GM12878 (cell line): ENCODE data around the gene GRIP2. TPM values are rescaled to one million over a fixed set of nuclear protein-coding genes. Genes with fewer than 3 reads are reported as not detected.

Experiments used
- ATAC-seq: fragments of 200-7000 bp; cut with Tn5 transposase; 3 replicates; pipeline ENCODE4 v1.9.1; 2020; ENCODE audit warnings: mild to moderate bottlenecking, moderate library complexity
- BruUV-seq: library from RNA; stranded (reverse); fragments of 400-500 nt; replicated peaks from 2 replicates; lab custom pipeline; 2021; lab: Mats Ljungman, UMichigan
- CTCF ChIA-PET: fragments of 300-600 bp; sonication (Branson Sonifier 250); formaldehyde crosslinking; extraction: SDS; loops from one replicate; lab custom pipeline; 2021; ENCODE audit warnings: inconsistent platforms; lab: Yijun Ruan, JAX
- POLR2A ChIA-PET: fragments of 350-600 bp; formaldehyde crosslinking; extraction: SDS; loops from one replicate; lab custom pipeline; 2021; ENCODE audit warnings: inconsistent platforms; lab: Charles Lee
- RAD21 ChIA-PET: fragments of 300-600 bp; sonication (Branson Sonifier 250); formaldehyde crosslinking; loops from one replicate; lab custom pipeline; 2023; ENCODE audit warnings: antibody characterized with exemption; ENCODE audit not compliant: unreplicated experiment; lab: Charles Lee
- SMC1A ChIA-PET: fragments of 300-600 bp; sonication (Branson Sonifier 250); formaldehyde crosslinking; loops from one replicate; lab custom pipeline; 2023; ENCODE audit not compliant: unreplicated experiment, uncharacterized antibody; lab: Charles Lee
- DNase-seq: peaks from one replicate; pipeline ENCODE4 v3.0.0-alpha.2; 2011; ENCODE audit warnings: low read depth, low spot score
- FAIRE-seq: peaks from 3 replicates; lab custom pipeline; 2011; peaks lifted over from hg19 to GRCh38; lab: Jason Lieb, UNC
- H2AFZ ChIP-seq: 2 replicates; pipeline ENCODE4 v1.6.0; 2011; ENCODE audit warnings: low read depth, low read length, control low read depth; ENCODE audit not compliant: control insufficient read depth
- H3K27ac ChIP-seq: 2 replicates; pipeline ENCODE4 v1.5.1; 2011; ENCODE audit warnings: control low read depth; ENCODE audit not compliant: control insufficient read depth, insufficient read depth
- H3K27me3 ChIP-seq, 2 experiments: replicated peaks in 1 of 2; 2 replicates each; pipeline versions ENCODE4 v1.6.0 to v1.6.1; 2011; ENCODE audit warnings: low read length in 1 of 2; ENCODE audit not compliant: control insufficient read depth in 2 of 2, insufficient read depth in 2 of 2
- H3K36me3 ChIP-seq, 2 experiments: 2 replicates each; pipeline ENCODE4 v1.5.1; 2011; ENCODE audit warnings: low read length in 1 of 2; ENCODE audit not compliant: control insufficient read depth in 2 of 2, insufficient read depth in 2 of 2
- H3K4me1 ChIP-seq: 2 replicates; pipeline ENCODE4 v1.6.1; 2011; ENCODE audit warnings: mild to moderate bottlenecking, low read length, moderate library complexity, mixed read lengths; ENCODE audit not compliant: control insufficient read depth, insufficient read depth
- H3K4me2 ChIP-seq: 2 replicates; pipeline ENCODE4 v1.6.0; 2011; ENCODE audit warnings: control low read depth; ENCODE audit not compliant: control insufficient read depth, insufficient read depth
- H3K4me3 ChIP-seq: fragments of 200-600 bp; sonication (generic); 2 replicates; pipeline ENCODE4 v1.5.1; 2016
- H3K79me2 ChIP-seq: 2 replicates; pipeline ENCODE4 v1.6.0; 2011; ENCODE audit warnings: low read length; ENCODE audit not compliant: control insufficient read depth, insufficient read depth
- H3K9ac ChIP-seq: 2 replicates; pipeline ENCODE4 v1.8.0; 2011; ENCODE audit warnings: low read length, control low read depth, mixed read lengths; ENCODE audit not compliant: control insufficient read depth, insufficient read depth
- H3K9me3 ChIP-seq: replicated peaks from 3 replicates; pipeline ENCODE4 v1.5.1; 2011; ENCODE audit warnings: mild to moderate bottlenecking, low read length; ENCODE audit not compliant: control insufficient read depth, insufficient read depth
- H4K20me1 ChIP-seq: 2 replicates; pipeline ENCODE4 v1.6.0; 2011; ENCODE audit not compliant: control insufficient read depth, insufficient read depth
- BMI1 ChIP-seq: fragments of 450-650 bp; IDR thresholded peaks from 2 replicates; pipeline ENCODE4 v1.6.1; 2016; ENCODE audit warnings: mild to moderate bottlenecking, moderate library complexity, borderline replicate concordance
- CHD4 ChIP-seq: fragments of 200-600 bp; sonication (generic); IDR thresholded peaks from 2 replicates; pipeline ENCODE4 v1.6.1; 2016; ENCODE audit warnings: mild to moderate bottlenecking
- E4F1 ChIP-seq: fragments of 450-650 bp; IDR thresholded peaks from 2 replicates; pipeline ENCODE4 v1.6.1; 2018; ENCODE audit warnings: borderline replicate concordance, mild to moderate bottlenecking; ENCODE audit not compliant: partially characterized antibody
- EED ChIP-seq: sonication (generic); IDR thresholded peaks from 2 replicates; pipeline ENCODE4 v1.6.1; 2016; ENCODE audit warnings: antibody characterized with exemption, low read depth
- FOXM1 ChIP-seq: IDR thresholded peaks from 2 replicates; pipeline ENCODE4 v1.6.1; 2012; ENCODE audit warnings: low read depth, mild to moderate bottlenecking, inconsistent platforms, low read length, moderate library complexity
- NFIC ChIP-seq: IDR thresholded peaks from 2 replicates; pipeline ENCODE4 v1.6.1; 2012; ENCODE audit warnings: low read depth, mild to moderate bottlenecking, inconsistent platforms, low read length, moderate library complexity
- NFXL1 ChIP-seq: fragments of 450-650 bp; IDR thresholded peaks from 2 replicates; pipeline ENCODE4 v1.6.1; 2017; ENCODE audit warnings: antibody characterized with exemption, mild to moderate bottlenecking, borderline replicate concordance
- STAT3 ChIP-seq: IDR thresholded peaks from 2 replicates; pipeline ENCODE4 v1.6.1; 2011; ENCODE audit warnings: low read depth, low read length, improper control_type of control experiment
- ZNF592 ChIP-seq: fragments of 450-650 bp; IDR thresholded peaks from 2 replicates; pipeline ENCODE4 v1.6.1; 2017; ENCODE audit warnings: mild to moderate bottlenecking, moderate library complexity
- WGBS: methylation state at CpG from one replicate; pipeline ENCODE4 v1.1.6; 2016; ENCODE audit warnings: low lambda C conversion rate; ENCODE audit not compliant: insufficient replicate concordance, insufficient coverage; ENCODE audit errors: missing lambda C conversion rate; 5-methylcytosine and 5-hydroxymethylcytosine counted together
- in situ Hi-C: fragments of 300-500 bp; cut with MboI; formaldehyde crosslinking; loops from 9 replicates; pipeline ENCODE4 v1.14.3; 2018; ENCODE audit warnings: mixed read lengths
- intact Hi-C: fragments of 100-400 bp; cut with micrococcal nuclease; formaldehyde crosslinking; loops from one replicate; pipeline ENCODE4 v1.14.2; 2022; ENCODE audit not compliant: unreplicated experiment
- polyA plus RNA-seq, 11 experiments: library from polyadenylated mRNA; depleted of rRNA in 4 of 11; unstranded in 6 of 11; stranded (reverse) in 5 of 11; fragments of >200 nt; fragmentation: Nextera tagmentation in 4 of 11; fragmentation: Illumina TruSeq in 1 of 11; extraction: Ambion mirVana in 4 of 11; extraction: Trizol in 1 of 11; gene quantifications; 1 replicate in 1 of 11; 2 replicates in 10 of 11; pipeline versions ENCODE4 v1.2.1 to v1.2.3, GENCODE V29; 2011 to 2016; ENCODE audit warnings: inconsistent platforms in 2 of 11, missing spikeins in 2 of 11, low read depth in 1 of 11
- total RNA-seq, 4 experiments: library from RNA; depleted of rRNA in 3 of 4; stranded (reverse); fragments of >200 nt in 3 of 4; fragmentation: Illumina TruSeq in 1 of 4; extraction: Trizol in 1 of 4; gene quantifications; 2 replicates each; pipeline versions ENCODE4 v1.2.1 to v1.2.3, GENCODE V29; 2013 to 2021

The GRIP2 gene
- total and polyA plus RNA-seq, 10 of the 15 experiments (the other 5 are each of a cell fraction or from before 2014, with no cell fraction given), result not detected

- no peak overlapping the region for H3K27ac ChIP-seq
- no peaks in the 10 kb centered on the region for H3K4me1 ChIP-seq
- no peak overlapping the region for H3K9ac ChIP-seq
- CTCF ChIA-PET, result interaction anchor here (1.0 to 3.1 kb wide), 15 partner anchors 11 to 564 kb away, joined by 3 to 17 read pairs (median 5); no protein-coding TSS in a partner anchor
- ATAC-seq (no peak), FAIRE-seq (no peak), DNase-seq (no peak)
- H2AFZ ChIP-seq, result no peak overlapping the region
- RAD21 ChIA-PET, result interaction anchor here (0.8 to 2.5 kb wide), 4 partner anchors 29 to 257 kb away, joined by 3 to 11 read pairs (median 4); no protein-coding TSS in a partner anchor
- H3K36me3 ChIP-seq, result peaks cover 4 to 9% of the 10 kb centered on the region in 2 experiments; a peak in 3 of 4 replicates
- intact Hi-C loops (no loop called here), in situ Hi-C loops (loop anchor here (5.0 kb wide), 2 partner anchors 198 to 563 kb away; no protein-coding TSS in a partner anchor)
- no peaks in the 10 kb centered on the region for H3K79me2 ChIP-seq
- POLR2A ChIA-PET, result no interaction called here
- no TSS peak for BruUV-seq
- H3K9me3 ChIP-seq, result no peaks in the 10 kb centered on the region
- no peak overlapping the region for H3K4me2 ChIP-seq
- WGBS, result 92% methylated on average over 9 of the region's 9 CpGs
- H3K4me3 ChIP-seq, result no peak overlapping the region
- no peaks in the 10 kb centered on the region for H3K27me3 ChIP-seq
- H4K20me1 ChIP-seq, result no peaks in the 10 kb centered on the region
- SMC1A ChIA-PET, result interaction anchor here (0.6 to 1.6 kb wide), 9 partner anchors 8 to 94 kb away, joined by 3 to 6 read pairs (median 3); no protein-coding TSS in a partner anchor
- TF ChIP-seq FOXM1 (no peak), NFIC (no peak)
Measured at GRCh38 chr3:14460342-14461005, 79.7 kb downstream of the GRIP2 start.

- H3K36me3 ChIP-seq, result peaks cover 4 to 14% of the 10 kb centered on the region in 2 experiments; a peak in 3 of 4 replicates
- ChIA-PET POLR2A (no interaction called here), SMC1A (interaction anchor here (0.6 to 1.6 kb wide), 4 partner anchors 9 to 82 kb away, joined by 3 read pairs; no protein-coding TSS in a partner anchor), CTCF (interaction anchor here (1.0 to 1.6 kb wide), 2 partner anchors 13 to 198 kb away, joined by 5 to 6 read pairs; no protein-coding TSS in a partner anchor), RAD21 (interaction anchor here (0.8 to 2.4 kb wide), 2 partner anchors 30 to 56 kb away, joined by 3 to 6 read pairs; no protein-coding TSS in a partner anchor)
- H3K27me3 ChIP-seq, result no peaks in the 10 kb centered on the region
- DNase-seq (no peak), ATAC-seq (no peak), FAIRE-seq (no peak)
- no peaks in the 10 kb centered on the region for H3K79me2 ChIP-seq
- no peaks in the 10 kb centered on the region for H4K20me1 ChIP-seq
- BruUV-seq, result no TSS peak
- 53% methylated on average over 3 of the region's 3 CpGs for WGBS
- no peak overlapping the region for H3K9ac ChIP-seq
- TF ChIP-seq STAT3 (no peak), BMI1 (no peak), NFXL1 (no peak), E4F1 (no peak), CHD4 (no peak), ZNF592 (no peak), EED (no peak)
- no peaks in the 10 kb centered on the region for H3K9me3 ChIP-seq
- no peak overlapping the region for H3K27ac ChIP-seq
- intact Hi-C loops, result no loop called here
- no peak overlapping the region for H3K4me3 ChIP-seq
- in situ Hi-C loops, result loop anchor here (5.0 kb wide), 2 partner anchors 197 to 562 kb away; no protein-coding TSS in a partner anchor
- H3K4me1 ChIP-seq, result no peaks in the 10 kb centered on the region
- H2AFZ ChIP-seq, result no peak overlapping the region
- no peak overlapping the region for H3K4me2 ChIP-seq
Measured at GRCh38 chr3:14459787-14460186, 80.4 kb downstream of the GRIP2 start.
